ENCODE measurements around the gene TTF1. TPM values are rescaled to one million over a fixed set of nuclear protein-coding genes. Genes with fewer than 3 reads are reported as not detected.

The TTF1 gene
- polyA plus RNA-seq, 1 of the 3 experiments (the other 2 are of a cell fraction), result 11.9 TPM

- H3K9ac ChIP-seq, result no peak overlapping the region
- peaks cover 0 to 10% of the 10 kb centered on the region in 2 experiments; a peak in 2 of 4 replicates for H3K4me1 ChIP-seq (ENCODE audit: control insufficient read depth in 1 of 2, insufficient read depth in 2 of 2, low read depth in 1 of 2, low read length in 1 of 2)
- H3K9me3 ChIP-seq, result no peaks in the 10 kb centered on the region
- H3K27ac ChIP-seq (ENCODE audit: low read depth in 2 of 2, low read length in 1 of 2), result no peak overlapping the region
- TF ChIP-seq GABPA (IDR thresholded peaks at IDR 0.05; ENCODE audit: low read depth) (no peak), SMC3 (IDR thresholded peaks at IDR 0.05; ENCODE audit: low read depth, low read length) (no peak)
- 0 out of 2 replicates have a peak, but pooled peaks cover 4% of the 10 kb centered on the region for H4K20me1 ChIP-seq (ENCODE audit: insufficient read depth)
- ChIA-PET CTCF (no interaction called here), POLR2A (no interaction called here)
- H3K4me3 ChIP-seq (ENCODE audit: low read depth in 2 of 2, low read length in 1 of 2), result no peak overlapping the region
- peaks cover 61% of the 10 kb centered on the region for H3K79me2 ChIP-seq (ENCODE audit: insufficient read depth)
- no peak overlapping the region for H2AFZ ChIP-seq (ENCODE audit: low read depth)
- H3K36me3 ChIP-seq (replicated peaks in 1 of 2; ENCODE audit: control insufficient read depth in 1 of 2, insufficient read depth in 2 of 2, low read length in 1 of 2), result peaks cover 47 to 50% of the 10 kb centered on the region in 2 experiments
- DNase-seq, result no peak
- no peak overlapping the region for H3K4me2 ChIP-seq
- H3K27me3 ChIP-seq (ENCODE audit: insufficient read depth), result no peaks in the 10 kb centered on the region
- H3F3A ChIP-seq (replicated peaks; ENCODE audit: insufficient read depth), result peaks cover 4% of the 10 kb centered on the region
- H3K9me2 ChIP-seq, result no peaks in the 10 kb centered on the region
- 97% methylated on average over 4 of the region's 4 CpGs for WGBS (ENCODE audit: low lambda C conversion rate)
Observed at GRCh38 chr9:132401824-132402223, 4.8 kb downstream of the TTF1 start.

DNA sequence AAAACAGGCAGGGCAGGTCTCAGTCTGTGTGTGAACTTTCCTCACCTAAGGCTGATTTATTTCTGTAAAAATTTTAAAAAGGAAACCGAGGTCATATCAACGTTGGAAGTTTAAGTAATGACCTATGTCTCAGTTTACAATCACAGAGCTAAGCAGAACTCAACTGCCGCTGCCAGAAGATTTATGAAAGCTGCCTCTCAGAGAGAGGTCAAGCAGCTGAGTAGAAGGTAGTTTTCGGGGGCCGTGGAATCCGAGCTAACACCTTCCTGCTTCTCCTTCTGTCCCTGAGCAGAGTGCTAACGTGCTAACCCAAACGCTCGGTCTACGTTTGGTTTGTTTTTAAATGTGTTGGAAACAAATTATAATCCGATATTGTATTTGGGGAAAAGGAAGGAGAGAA lies 11.1 kb downstream of the TTF1 start:
- Histone ChIP-seq H3F3A (replicated peaks; ENCODE audit: insufficient read depth) (no peaks in the 10 kb centered on the region), H3K36me3 (replicated peaks in 1 of 2; ENCODE audit: control insufficient read depth in 1 of 2, insufficient read depth in 2 of 2, low read length in 1 of 2) (peaks cover 70 to 74% of the 10 kb centered on the region in 2 experiments), H3K9me2 (no peaks in the 10 kb centered on the region), H3K4me3 (ENCODE audit: low read depth in 2 of 2, low read length in 1 of 2) (no peak overlapping the region), H3K27ac (ENCODE audit: low read depth in 2 of 2, low read length in 1 of 2) (no peak overlapping the region), H3K4me2 (no peak overlapping the region), H3K27me3 (ENCODE audit: insufficient read depth) (no peaks in the 10 kb centered on the region), H3K9me3 (no peaks in the 10 kb centered on the region), H3K4me1 (ENCODE audit: control insufficient read depth in 1 of 2, insufficient read depth in 2 of 2, low read depth in 1 of 2, low read length in 1 of 2) (no peaks in the 10 kb centered on the region), H3K79me2 (ENCODE audit: insufficient read depth) (peaks cover under 1% of the 10 kb centered on the region; the same call in 1 of the 2 replicates), H3K9ac (no peak overlapping the region), H2AFZ (ENCODE audit: low read depth) (no peak overlapping the region), H4K20me1 (ENCODE audit: insufficient read depth) (no peaks in the 10 kb centered on the region)
- TF ChIP-seq USF1 (IDR thresholded peaks at IDR 0.05; ENCODE audit: borderline replicate concordance, low read depth) (no peak), RXRA (IDR thresholded peaks at IDR 0.05; ENCODE audit: borderline replicate concordance, low read depth) (no peak), MXI1 (IDR thresholded peaks at IDR 0.05; ENCODE audit: low read depth, low read length) (no peak), TCF12 (IDR thresholded peaks at IDR 0.05) (no peak), SIN3A (IDR thresholded peaks at IDR 0.05; ENCODE audit: borderline replicate concordance, low read depth, low read length) (no peak), FOXM1 (IDR thresholded peaks at IDR 0.05; ENCODE audit: low read depth) (no peak), NRF1 (IDR thresholded peaks at IDR 0.05; ENCODE audit: low read depth, low read length) (no peak), FOSL2 (IDR thresholded peaks at IDR 0.05; ENCODE audit: borderline replicate concordance, low read depth) (no peak), ELF1 (IDR thresholded peaks at IDR 0.05) (no peak), RAD21 (IDR thresholded peaks at IDR 0.05; ENCODE audit: low read length) (no peak), GABPA (IDR thresholded peaks at IDR 0.05; ENCODE audit: low read depth) (no peak), REST (IDR thresholded peaks at IDR 0.05; ENCODE audit: low read depth, low read length) (no peak), YY1 (IDR thresholded peaks at IDR 0.05; ENCODE audit: low read depth) (no peak), SMC3 (IDR thresholded peaks at IDR 0.05; ENCODE audit: low read depth, low read length) (no peak), JUND (IDR thresholded peaks at IDR 0.05) (no peak), EZH2phosphoT487 (IDR thresholded peaks at IDR 0.05; ENCODE audit: borderline replicate concordance, low read depth) (no peak)
- TF ChIP-seq, protein P1, sequence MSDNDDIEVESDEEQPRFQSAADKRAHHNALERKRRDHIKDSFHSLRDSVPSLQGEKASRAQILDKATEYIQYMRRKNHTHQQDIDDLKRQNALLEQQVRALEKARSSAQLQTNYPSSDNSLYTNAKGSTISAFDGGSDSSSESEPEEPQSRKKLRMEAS (IDR thresholded peaks at IDR 0.05; ENCODE audit: low read depth), result no peak
- TF ChIP-seq, protein P2, sequence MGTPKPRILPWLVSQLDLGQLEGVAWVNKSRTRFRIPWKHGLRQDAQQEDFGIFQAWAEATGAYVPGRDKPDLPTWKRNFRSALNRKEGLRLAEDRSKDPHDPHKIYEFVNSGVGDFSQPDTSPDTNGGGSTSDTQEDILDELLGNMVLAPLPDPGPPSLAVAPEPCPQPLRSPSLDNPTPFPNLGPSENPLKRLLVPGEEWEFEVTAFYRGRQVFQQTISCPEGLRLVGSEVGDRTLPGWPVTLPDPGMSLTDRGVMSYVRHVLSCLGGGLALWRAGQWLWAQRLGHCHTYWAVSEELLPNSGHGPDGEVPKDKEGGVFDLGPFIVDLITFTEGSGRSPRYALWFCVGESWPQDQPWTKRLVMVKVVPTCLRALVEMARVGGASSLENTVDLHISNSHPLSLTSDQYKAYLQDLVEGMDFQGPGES (IDR thresholded peaks at IDR 0.05; ENCODE audit: low read depth, low read length), result no peak
- POLR2A ChIA-PET, result no interaction called here
- 98% methylated on average over 11 of the region's 11 CpGs for WGBS (ENCODE audit: low lambda C conversion rate)
- DNase-seq, result no peak
- CTCF ChIA-PET, result interaction anchor here (1.0 kb wide), 1 partner anchor 17 kb away, joined by 4 read pairs; no protein-coding TSS in a partner anchor

Measured in SK-N-SH (cell line).